NCI-H2107 treated with DMSO at 0.1 percent for 48 hours (cell line): ENCODE measurements around the gene CDK14.

Experiments
- DNase-seq: peaks from one replicate; lab custom pipeline; 2025; ENCODE audit not compliant: unreplicated experiment; lab: John Stamatoyannopoulos, UW

The CDK14 gene

DNA sequence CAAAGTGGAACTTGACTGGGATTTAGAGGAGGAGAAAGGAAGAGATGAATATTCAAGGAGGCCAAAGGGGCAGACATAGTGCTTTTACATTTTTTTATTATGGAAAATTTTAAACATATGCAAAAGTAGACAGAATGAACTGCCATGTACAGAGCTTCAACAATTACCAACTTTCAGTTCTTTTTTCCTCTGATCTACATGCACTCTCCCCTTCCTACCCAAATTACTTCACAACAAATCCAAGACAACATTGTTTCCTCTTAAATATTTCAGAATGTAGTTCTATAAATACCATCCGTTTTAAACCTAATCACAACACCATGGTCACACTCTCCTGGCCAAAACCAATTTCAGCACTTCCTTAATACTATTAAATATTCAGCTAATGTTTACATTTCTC, 584.6 kb downstream of the CDK14 start:
- no peak for DNase-seq

DNA sequence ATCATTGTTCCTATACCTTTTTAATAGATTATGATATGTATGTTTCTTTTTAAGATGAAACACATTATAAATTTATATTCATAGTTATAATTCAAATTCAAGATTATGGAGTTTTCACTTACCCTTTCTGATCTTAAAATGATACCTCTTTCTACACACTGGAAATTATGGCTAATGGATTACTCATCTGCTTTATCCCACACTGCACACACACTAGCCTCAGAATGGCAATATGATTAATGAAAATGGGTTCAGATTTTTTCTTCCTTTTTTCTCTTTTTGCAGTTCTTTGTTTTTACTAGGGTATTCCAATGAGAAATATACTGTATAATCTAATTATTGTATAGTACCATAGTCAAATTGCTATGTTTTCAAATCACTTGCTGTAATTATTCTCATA, 585.8 kb downstream of the CDK14 start:
- no peak for DNase-seq

DNA sequence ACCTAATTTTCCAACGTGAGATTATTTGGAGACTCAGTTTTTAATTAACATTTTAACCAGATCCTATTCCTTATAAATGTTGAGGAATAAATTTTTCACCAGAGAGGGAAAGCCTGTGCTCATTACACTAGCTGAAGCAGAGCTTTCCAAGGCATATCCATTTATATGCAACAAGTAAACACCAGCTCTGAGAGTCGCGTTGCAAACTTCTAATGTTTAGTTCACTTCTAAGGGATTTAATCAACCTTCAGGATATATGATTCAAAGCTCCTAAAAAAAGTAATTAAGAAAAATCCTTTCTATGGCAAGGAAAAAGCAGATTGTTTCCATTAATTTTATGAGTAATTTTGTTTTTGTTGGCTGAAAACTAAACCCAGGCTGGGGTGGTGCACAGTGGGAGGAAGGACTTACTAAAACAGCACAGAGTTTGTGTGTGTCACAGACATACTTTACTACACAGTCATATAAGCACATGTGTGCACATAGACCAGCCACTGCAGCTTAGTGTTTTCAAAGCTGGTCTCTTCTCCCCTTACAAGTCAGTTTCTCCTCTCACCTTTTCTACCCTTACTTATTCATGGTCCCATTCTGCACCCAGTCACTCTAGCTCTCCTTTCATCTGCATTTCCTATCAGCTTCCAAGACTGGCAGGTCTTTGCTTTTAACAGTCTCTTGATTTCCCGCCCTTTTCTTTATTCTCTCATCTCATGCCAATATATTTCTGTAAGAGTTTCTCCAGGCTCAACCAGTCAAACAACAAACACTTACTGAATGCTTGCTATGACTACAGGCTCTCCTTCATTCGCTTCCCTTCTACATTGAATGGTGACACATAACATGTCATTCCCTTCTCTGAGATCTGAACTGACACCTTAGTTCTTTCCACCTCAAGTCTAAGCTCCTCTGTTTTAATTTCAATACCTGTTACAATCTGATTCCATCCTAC, 587.0 kb downstream of the CDK14 start:
- DNase-seq, result no peak

DNA sequence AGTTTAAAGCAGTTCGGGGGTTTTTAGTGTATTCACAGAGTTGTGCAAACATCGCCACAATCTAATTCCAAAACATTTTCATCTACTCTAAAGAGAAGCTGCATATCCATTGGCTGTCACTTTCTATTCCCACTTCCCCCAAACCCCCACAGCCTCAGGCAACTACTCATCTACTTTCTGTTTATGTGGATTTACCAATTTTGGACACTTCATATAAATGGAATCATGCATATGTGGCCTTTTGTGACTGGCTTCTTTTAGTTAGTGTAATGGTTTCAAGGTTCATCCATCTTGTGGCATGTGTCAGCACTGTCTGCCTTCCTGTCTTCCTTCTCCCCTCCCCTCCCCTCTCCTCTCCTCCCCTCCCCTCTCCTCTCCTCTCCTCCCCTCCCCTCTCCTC, 589.6 kb downstream of the CDK14 start:
- no peak for DNase-seq

DNA sequence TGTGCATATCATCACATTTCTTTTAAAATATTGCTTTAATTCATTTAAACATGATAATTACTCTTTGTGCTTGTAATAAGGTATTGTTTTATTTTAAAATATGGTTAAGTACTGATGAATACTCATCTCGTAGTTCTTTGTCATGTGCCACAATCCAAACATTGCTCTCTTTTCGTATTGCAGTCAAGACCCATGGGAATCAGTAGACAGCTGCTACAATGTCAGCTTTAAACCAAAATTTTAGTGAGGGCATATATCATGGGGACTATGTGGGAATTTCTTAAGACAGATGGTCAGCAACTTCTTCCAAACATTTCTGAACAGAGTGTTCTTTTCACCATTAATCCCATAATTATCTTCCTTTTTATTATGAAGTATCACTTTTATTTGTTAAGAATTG, 590.9 kb downstream of the CDK14 start:
- DNase-seq, result no peak

DNA sequence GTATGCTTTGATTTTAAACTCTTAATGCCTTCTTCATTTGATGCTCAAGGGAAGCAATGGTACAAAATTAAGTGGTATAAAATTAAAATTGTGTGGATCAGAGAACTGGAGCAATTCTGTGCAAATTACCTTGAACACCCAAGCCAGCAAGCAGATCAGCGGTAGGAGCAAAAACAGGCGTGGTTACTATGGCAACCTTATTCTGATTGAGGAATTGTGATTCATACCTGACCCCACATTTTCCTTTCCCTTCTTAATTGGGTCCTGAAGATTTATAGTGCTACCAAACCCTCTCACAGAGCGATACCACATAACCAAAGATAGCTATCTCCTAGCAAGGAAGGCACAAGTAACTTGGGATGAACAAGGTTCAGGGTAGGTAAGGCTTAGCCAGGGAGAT, 595.6 kb downstream of the CDK14 start:
- no peak for DNase-seq

DNA sequence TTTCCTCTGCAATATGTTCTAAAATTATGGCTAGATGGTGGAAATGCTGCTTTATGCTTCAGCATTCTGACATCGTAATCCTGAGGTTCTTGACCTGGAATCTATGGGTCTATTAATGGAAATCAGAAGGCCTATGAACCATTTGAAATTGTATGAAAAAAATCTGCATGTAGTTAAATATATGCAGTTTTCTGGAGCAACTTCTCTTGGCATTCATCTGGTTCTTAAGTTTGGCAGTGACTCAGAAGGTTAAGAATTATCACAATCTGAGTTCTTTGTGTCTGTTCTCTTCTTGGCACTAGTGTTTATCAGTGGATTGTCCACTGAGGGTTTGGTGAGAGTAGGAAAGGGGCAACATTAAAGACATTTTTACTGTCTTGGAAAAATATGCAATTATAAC, 597.0 kb downstream of the CDK14 start:
- DNase-seq, result no peak

DNA sequence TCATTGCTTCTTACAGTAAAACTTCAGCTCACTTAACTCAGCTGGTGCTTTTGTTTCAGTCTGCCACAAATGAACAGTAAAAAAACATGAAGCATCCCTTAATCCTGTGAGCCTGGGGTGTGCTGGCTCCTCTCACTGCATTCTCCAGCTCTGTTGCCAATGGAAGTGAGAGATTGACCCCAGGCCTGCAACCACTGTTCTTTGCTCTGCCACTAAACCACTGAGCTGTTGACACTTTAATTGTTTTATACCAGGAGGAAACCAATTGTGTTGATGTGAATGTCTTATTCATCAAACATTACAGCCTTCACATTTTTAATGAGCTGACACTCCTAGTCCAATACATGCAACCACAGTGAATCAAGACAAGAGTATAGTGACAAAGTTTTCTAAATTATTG, 598.7 kb downstream of the CDK14 start:
- DNase-seq, result no peak

DNA sequence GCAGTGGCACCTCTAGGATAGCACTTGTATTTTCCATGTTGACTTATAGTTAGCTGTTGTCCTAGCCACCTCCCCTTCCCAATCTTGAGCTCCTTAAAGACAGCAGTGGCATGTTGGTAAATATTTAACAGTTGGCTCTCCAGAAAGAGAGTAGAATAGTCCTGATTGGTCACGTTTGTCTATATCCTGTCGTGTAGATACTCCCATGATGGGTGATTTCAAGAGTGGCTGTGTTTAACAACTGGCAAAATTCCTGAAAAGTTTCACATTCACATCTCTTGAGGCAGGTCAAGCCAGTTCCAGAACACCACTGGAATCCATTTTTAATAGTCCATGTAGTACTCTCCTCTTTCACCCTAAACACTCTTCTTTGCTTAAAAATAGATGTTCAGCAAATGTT, 599.9 kb downstream of the CDK14 start:
- DNase-seq, result no peak

DNA sequence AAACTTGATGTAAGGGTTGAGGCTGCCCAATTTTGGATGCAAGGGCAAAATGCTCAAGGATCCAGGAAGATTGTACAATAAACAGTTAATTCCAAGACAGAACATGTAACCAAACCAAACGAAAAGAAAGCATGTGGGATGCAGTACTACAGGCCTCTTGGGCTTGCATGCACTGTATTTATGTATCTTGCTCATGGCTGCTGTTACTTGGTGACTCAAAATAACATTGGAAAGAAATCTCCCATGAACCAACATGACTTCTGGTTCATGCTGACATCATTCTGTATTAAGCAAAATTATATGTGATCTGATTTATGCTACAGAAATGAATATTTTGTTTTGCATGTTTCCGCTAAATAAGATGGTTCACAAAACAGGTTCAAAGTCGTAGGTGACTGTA, 602.2 kb downstream of the CDK14 start:
- no peak for DNase-seq

DNA sequence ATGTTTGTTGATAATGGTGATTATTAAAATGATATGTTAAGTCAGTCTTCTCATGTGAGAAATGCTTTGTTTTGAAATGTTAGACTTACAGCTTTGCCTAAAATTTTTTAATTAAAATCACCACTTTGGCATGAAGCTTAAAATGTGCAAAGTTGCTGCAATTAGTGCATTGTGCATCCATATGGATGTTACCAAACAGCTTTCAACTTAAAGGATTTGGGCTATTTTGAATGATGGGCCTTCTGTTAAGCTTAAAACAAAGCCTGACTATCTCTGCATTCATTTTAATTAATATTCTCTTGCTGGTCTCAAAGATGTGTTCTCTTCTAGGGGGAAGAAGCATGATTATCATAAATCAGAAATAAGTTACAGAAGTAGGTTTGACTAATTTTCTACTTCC, 603.5 kb downstream of the CDK14 start:
- no peak for DNase-seq

DNA sequence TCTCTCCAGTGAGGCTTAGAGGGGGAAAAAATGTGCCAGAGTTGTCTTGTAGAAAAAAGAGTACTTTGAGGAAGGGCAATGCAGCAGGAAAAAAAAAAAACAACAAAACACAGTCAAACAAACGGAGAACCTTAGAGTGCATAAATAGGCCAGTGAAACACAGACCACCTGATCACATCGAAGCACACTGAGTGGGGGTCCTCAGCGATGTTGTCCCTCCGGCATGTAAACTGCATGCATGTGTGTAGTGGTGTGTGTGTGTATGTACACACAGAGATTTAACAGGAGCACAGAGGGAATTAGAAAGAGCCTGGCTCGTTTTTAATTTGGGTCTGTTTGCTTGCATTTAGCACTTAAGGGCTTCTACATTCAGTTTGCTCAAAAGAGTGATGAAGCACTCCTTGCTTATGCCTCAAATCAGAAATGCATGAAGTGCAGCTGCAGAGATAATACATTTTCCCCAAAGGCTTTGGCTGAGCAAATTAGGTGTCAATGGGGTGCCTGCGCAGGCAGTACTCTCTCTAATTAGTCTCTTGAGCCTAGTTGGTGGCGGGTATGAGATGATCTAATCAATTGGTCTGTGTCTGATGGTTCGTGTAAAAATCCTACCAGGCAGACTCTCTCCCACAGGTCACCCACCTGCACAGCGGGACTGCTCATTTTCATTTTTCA, 605.5 kb downstream of the CDK14 start:
- DNase-seq, result peak; percentile 87

DNA sequence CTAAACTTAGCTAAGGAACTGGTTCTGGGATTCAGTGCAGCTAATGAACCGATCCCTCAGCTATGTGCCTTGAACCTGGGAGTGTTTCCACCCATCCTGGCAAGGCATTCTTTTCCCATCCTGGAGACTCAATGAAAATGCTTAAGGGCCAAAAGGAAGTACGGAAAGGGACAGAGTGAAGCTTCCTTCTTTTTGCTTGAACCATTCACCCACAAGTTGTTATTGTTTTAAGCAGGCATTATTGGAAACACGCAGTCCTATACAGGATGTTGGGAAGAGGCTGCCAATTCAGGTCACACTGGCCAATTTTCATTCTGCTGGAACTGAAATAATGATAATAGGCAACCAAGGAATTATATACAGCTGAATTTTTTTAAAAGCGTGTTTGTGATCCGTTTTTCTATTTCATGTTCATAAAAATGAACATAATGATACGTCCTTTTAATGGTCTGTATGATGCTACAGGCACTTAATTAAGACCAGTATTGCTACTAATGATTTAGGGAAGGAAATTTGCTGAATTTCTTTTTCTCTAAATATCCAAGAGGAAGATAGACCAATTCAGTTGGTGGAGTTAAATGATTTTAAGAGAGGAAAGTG, 610.3 kb downstream of the CDK14 start:
- DNase-seq, result no peak

DNA sequence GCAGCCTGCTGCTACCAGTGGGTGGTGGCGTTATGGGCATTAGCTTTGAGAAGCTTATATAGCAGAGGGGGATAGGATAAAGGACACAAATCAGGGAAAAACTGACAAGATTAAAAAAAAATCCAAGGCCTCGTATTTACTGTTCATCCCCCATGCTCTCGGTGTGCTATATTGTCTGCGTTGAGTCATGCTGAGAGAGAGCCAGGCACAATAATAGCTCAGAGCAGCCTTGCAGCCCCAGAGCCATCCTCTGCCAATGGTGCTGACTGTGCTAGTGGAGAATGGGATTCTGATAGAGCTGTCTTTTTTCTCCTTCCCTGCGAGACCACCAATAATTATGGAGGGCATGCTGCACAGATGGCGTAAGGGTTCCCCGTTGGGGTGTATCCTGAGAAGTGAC, 616.5 kb downstream of the CDK14 start:
- no peak for DNase-seq

DNA sequence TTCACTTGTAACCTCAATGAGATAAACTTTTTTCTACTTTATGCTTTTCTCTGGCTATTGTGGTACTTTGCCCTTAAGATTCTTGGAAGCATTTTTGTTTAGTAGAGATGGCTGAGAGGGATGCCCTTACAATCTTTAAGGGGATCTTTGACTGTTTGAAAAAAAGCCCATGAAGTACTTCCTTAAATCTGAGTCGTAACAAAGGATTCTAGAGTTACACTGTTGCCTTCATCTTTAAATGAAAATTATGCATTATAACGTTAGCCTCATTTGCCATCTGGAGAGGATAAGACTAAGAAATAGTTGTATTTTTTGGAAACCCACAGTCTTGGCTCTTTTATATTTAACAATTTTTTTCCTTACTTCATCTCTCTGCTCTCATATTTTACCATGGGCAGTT, 630.3 kb downstream of the CDK14 start:
- no peak for DNase-seq

DNA sequence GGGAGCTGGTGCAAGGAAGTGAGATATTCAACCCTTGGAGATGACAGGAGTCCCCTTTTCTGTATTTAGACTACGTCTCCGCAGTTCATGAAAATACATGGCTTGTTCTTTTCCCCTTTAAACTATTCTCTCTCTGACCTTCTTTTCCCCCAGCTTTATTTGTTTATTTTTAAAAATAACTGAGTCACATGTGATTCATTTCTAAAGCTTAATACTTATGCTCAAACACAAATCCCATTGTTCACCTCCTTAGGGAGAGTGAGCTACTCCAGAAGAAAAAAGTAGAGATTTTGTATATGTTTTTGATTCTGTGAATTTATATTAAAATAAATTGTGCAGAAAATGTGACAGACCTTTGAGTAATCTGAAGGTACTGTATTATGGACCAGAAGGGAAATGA, 632.2 kb downstream of the CDK14 start:
- no peak for DNase-seq

DNA sequence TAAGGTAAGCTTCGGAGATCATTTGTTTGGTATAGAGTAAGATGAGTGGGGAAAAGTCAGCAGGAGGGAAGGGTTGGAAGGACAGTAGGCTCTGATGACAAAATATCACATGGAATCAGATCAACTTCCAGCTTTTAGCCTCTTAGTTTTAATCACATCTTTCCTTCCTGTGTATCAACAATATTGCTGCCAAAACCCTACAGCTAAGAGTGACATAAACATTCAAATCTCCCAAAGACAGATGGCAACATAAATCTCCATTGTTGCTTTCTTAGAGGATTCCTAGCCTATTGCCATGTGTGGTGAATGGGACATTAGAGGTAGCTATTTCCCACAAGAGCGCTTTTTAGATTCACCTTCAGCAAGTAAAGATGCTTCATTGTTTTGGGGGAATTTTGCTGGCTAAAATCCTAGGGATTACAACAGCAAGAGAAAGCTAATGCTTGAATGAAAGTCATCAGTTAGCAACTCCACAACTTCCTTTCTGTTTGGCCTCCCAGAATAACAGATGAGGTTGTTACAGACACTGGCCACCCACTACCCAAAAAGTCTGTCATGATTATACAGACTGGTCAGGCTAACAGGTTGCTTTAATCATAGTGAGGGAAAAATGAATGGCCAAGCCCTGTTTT, 632.9 kb downstream of the CDK14 start:
- DNase-seq, result peak; percentile 78

DNA sequence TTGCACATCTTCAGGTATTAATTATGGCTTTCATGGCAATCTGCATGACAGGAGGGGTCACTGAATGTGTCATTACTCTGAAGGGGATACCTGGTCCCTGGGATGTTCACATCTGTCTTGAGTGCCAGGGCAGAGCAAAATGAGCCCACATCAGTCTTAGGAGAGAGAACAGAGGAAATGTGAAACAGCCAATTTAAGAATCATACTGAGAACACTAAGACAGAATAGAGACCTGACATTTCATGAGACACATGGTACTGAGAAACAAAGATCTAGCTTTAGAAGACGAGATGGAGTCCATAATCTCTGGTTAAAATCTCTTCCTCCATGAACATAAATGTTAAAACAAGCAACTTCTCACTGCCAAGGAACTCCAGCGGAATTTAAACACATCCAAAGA, 634.0 kb downstream of the CDK14 start:
- no peak for DNase-seq

DNA sequence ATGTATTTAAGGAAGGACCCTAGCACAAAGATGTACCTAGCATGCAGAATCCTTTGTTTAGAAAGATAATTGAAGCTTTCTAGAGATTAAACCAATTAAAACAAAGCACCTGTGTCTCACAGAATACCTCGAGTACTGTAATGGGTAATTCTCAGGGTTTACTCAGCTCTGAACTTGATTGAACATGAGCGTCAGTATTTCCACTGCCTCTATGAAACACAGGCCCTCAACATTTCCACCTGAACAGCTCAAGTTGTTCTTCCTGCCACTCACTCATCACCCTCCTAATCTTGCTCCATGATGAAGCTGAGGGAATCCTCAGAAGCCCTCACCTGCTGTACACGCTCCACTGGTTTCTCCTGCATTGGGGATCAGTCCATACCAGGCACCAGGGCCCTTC, 634.4 kb downstream of the CDK14 start:
- DNase-seq, result no peak

DNA sequence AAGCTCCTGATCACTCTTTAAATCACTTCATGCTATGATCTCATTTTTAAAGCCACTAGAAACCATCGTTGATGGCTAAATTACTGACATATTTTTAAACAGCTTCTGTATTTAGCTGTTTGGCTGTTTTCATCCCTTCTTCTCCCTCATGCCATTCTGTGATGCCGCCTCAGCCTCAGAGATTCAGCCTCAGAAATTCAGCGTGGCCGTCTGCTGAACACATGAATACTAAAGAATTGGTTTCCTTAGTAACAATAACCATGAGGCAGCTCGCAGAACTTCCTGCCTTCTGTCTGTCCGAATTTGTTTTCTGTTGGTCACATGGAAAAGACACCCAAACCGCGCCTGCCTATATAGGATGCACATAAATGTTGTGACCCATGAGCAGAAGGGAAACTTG, 637.1 kb downstream of the CDK14 start:
- no peak for DNase-seq

DNA sequence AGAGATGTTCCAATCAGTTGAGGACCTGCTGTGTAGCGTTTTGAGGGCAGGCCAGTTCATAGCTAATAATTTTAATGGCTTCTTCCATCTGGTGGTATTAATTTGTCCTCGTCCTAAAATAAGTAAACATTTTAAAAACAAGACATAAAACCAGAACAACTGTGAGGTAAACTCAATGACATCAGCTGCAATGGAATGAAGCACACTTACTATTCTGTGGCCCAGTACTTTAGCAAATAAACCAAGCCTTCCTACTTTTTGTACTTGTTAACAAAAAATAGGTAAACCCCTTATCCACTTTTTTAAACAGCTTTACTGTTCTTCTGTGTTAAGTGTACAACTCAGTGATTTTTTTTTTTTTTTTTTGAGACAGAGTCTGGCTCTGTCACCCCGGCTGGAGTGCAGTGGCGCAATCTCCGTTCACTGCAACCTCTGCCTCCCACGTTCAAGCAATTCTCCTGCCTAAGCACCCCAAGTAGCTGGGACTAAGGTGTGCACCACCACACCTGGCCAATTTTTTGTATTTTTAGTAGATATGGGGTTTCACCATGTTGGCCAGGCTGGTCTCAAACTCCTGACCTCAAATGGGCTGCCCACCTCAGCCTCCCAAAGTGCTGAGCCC, 639.2 kb downstream of the CDK14 start:
- no peak for DNase-seq
